Measurements from ENCODE around the gene ECI1. TPM values are rescaled to one million over a fixed set of nuclear protein-coding genes. Genes with fewer than 3 reads are reported as not detected.

ECI1 gene
- polyA plus RNA-seq, 3 donors = 29.9 to 74.5 (median 52.3) TPM

DNA sequence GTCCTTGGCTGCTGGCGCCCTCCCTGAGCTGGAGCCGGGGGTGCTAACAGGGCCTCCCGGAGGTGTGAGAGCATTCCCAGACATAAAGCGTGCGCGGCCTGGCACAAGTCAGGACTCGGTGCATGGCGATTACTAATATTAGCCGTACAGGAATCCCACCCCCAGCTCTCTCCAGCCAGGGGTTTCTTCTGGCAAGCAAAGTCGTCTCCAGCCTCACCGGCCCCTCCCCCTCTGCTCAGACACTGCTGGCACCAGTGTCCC is 60.0 kb downstream of the ECI1 start:
- Histone ChIP-seq H4K20me1 (ENCODE audit: insufficient read depth, low read length) (no peaks in the 10 kb centered on the region), H3K9me3 (replicated peaks in 1 of 2; ENCODE audit: control insufficient read depth in 1 of 2, insufficient read depth in 1 of 2, low read length in 2 of 2) (no peaks in the 10 kb centered on the region), H3K27me3 (ENCODE audit: control insufficient read depth in 2 of 2, insufficient read depth in 2 of 2, low read length in 2 of 2) (peaks cover 17 to 26% of the 10 kb centered on the region in 2 donors), H3K9ac (ENCODE audit: insufficient read depth, low read length, poor library complexity, severe bottlenecking) (no peak overlapping the region), H3K36me3 (replicated peaks in 1 of 2; ENCODE audit: control insufficient read depth in 1 of 2, insufficient read depth in 2 of 2, low read length in 2 of 2) (no peaks in the 10 kb centered on the region), H3K79me2 (ENCODE audit: insufficient read depth, low read length) (no peaks in the 10 kb centered on the region), H3K4me1 (ENCODE audit: control insufficient read depth in 1 of 2, insufficient read depth in 2 of 2, low read length in 2 of 2) (peaks cover 3 to 7% of the 10 kb centered on the region in 2 donors), H3K4me2 (replicated peaks; ENCODE audit: extremely low read depth, low read length, poor library complexity, severe bottlenecking) (no peak overlapping the region), H3K4me3 (replicated peaks in 1 of 3; ENCODE audit: low read depth in 2 of 3, low read length in 3 of 3) (no peak overlapping the region), H3K27ac (ENCODE audit: low read depth in 1 of 2, low read length in 2 of 2) (no peak overlapping the region), H2AFZ (ENCODE audit: insufficient read depth, low read depth, low read length, poor library complexity, severe bottlenecking) (no peak overlapping the region)
- H3K4me3 Mint-ChIP-seq = no peak overlapping the region
- 97% methylated on average over 11 of the region's 11 CpGs for WGBS (ENCODE audit: insufficient coverage)
- peaks cover 0 to 10% (median 0%) of the 10 kb centered on the region in 7 donors for H3K9me3 Mint-ChIP-seq
- H3K4me1 Mint-ChIP-seq = peaks cover 4% of the 10 kb centered on the region
- no peaks in the 10 kb centered on the region for H3K36me3 Mint-ChIP-seq
- peaks cover 29 to 37% (median 35%) of the 10 kb centered on the region in 3 donors for H3K27me3 Mint-ChIP-seq (ENCODE audit: low read depth in 3 of 3)
- intact Hi-C loops (cut with micrococcal nuclease) = no loop called here
- H3K27ac Mint-ChIP-seq = peak overlapping the region in 1 of 7 donors; percentile 32
- no peak for DNase-seq
- TF ChIP-seq, protein P1, sequence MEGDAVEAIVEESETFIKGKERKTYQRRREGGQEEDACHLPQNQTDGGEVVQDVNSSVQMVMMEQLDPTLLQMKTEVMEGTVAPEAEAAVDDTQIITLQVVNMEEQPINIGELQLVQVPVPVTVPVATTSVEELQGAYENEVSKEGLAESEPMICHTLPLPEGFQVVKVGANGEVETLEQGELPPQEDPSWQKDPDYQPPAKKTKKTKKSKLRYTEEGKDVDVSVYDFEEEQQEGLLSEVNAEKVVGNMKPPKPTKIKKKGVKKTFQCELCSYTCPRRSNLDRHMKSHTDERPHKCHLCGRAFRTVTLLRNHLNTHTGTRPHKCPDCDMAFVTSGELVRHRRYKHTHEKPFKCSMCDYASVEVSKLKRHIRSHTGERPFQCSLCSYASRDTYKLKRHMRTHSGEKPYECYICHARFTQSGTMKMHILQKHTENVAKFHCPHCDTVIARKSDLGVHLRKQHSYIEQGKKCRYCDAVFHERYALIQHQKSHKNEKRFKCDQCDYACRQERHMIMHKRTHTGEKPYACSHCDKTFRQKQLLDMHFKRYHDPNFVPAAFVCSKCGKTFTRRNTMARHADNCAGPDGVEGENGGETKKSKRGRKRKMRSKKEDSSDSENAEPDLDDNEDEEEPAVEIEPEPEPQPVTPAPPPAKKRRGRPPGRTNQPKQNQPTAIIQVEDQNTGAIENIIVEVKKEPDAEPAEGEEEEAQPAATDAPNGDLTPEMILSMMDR (IDR thresholded peaks at IDR 0.05) = no peak

DNA sequence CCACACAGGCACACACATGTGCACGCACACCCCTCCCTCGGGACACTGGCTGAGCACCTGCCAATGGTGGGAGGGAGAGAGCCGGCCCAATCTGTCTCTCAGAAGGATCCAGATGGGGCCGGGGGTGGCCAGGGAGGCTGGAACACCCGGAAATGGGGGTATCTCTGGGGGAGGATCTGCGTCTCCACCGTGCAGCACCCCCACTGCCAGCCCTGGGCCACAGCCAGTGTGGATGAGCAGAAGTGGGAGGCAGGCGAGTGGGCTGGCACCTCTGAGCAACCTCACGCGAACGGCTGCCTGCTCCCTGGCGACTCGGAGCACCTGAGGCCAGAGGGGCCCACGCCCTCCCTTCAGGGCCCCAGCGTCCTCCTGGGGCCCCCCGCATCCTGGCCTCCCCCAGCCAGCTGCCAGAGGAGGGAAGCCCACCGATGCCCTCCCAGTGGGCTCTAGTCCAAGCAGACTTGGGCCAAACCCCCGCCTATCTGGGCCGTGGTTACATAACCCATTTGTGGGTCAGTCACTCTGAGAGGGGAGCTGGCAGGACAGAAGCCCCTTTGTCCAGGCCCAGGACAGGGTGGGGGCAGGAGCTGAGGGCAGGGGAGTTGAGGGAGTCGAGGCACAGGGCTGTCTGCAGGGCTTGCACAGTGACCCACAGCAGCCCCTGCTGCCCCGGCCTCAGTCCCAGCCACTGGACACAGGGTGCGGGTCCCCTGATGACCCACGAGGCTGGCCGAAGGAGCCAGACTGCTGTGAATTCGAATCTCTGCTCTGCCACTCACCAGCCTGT is 60.5 kb downstream of the ECI1 start:
- Mint-ChIP-seq H3K4me1 (peaks cover 4% of the 10 kb centered on the region), H3K4me3 (no peak overlapping the region), H3K36me3 (no peaks in the 10 kb centered on the region), H3K27me3 (ENCODE audit: low read depth in 3 of 3) (peaks cover 29 to 37% (median 35%) of the 10 kb centered on the region in 3 donors), H3K9me3 (peaks cover 0 to 10% (median 0%) of the 10 kb centered on the region in 7 donors), H3K27ac (no peak overlapping the region)
- 91% methylated on average over 23 of the region's 25 CpGs for WGBS (ENCODE audit: insufficient coverage)
- intact Hi-C loops (cut with micrococcal nuclease) = no loop called here
- H3K36me3 ChIP-seq (replicated peaks in 1 of 2; ENCODE audit: control insufficient read depth in 1 of 2, insufficient read depth in 2 of 2, low read length in 2 of 2) = no peaks in the 10 kb centered on the region
- H3K4me3 ChIP-seq (replicated peaks in 1 of 3; ENCODE audit: low read depth in 2 of 3, low read length in 3 of 3) = no peak overlapping the region
- no peak overlapping the region for H3K4me2 ChIP-seq (replicated peaks; ENCODE audit: extremely low read depth, low read length, poor library complexity, severe bottlenecking)
- TF ChIP-seq, protein P1 (IDR thresholded peaks at IDR 0.05) = no peak
- no peak overlapping the region for H2AFZ ChIP-seq (ENCODE audit: insufficient read depth, low read depth, low read length, poor library complexity, severe bottlenecking)
- H4K20me1 ChIP-seq (ENCODE audit: insufficient read depth, low read length) = no peaks in the 10 kb centered on the region
- H3K9ac ChIP-seq (ENCODE audit: insufficient read depth, low read length, poor library complexity, severe bottlenecking) = no peak overlapping the region
- no peaks in the 10 kb centered on the region for H3K9me3 ChIP-seq (replicated peaks in 1 of 2; ENCODE audit: control insufficient read depth in 1 of 2, insufficient read depth in 1 of 2, low read length in 2 of 2)
- peaks cover 3 to 4% of the 10 kb centered on the region in 2 donors for H3K4me1 ChIP-seq (ENCODE audit: control insufficient read depth in 1 of 2, insufficient read depth in 2 of 2, low read length in 2 of 2)
- no peak for DNase-seq
- H3K79me2 ChIP-seq (ENCODE audit: insufficient read depth, low read length) = no peaks in the 10 kb centered on the region
- H3K27me3 ChIP-seq (ENCODE audit: control insufficient read depth in 2 of 2, insufficient read depth in 2 of 2, low read length in 2 of 2) = peaks cover 16 to 26% of the 10 kb centered on the region in 2 donors
- H3K27ac ChIP-seq (ENCODE audit: low read depth in 1 of 2, low read length in 2 of 2) = no peak overlapping the region
